ENCODE data around the gene PRR19.
A peak's percentile ranks its signal among the peaks of the same experiment; 100 is the strongest.

The PRR19 gene

GRCh38 chr19:42279902-42280814 lies 21.8 kb upstream of the PRR19 start:
- H3K27ac ChIP-seq (replicated peaks): peak overlapping the region; percentile 71
- no peaks in the 10 kb centered on the region for H3K27me3 ChIP-seq (ENCODE audit: insufficient read depth, poor library complexity, severe bottlenecking)
- peak overlapping the region; percentile 72 for H3K4me3 ChIP-seq (replicated peaks; ENCODE audit: insufficient read depth, low read length)
- TF ChIP-seq SPI1 (IDR thresholded peaks at IDR 0.05; ENCODE audit: borderline replicate concordance, low read depth) (no peak), POLR2AphosphoS5 (IDR thresholded peaks at IDR 0.05; ENCODE audit: low read depth) (peak; percentile 22; the same call in 1 of the 2 replicates), GABPA (IDR thresholded peaks at IDR 0.05; ENCODE audit: low read depth) (no peak), CTCF (IDR thresholded peaks at IDR 0.05; ENCODE audit: insufficient read depth, low read length) (peak; percentile 74)
- DNase-seq (ENCODE audit: low read depth in 1 of 2, low spot score in 1 of 2): peak; percentile 83 to 87

GRCh38 chr19:42280815-42281145 lies 21.2 kb upstream of the PRR19 start:
- Histone ChIP-seq H3K4me3 (replicated peaks; ENCODE audit: insufficient read depth, low read length) (peak overlapping the region; percentile 72), H3K27ac (replicated peaks) (no peak overlapping the region)
- TF ChIP-seq CTCF (IDR thresholded peaks at IDR 0.05; ENCODE audit: insufficient read depth, low read length) (no peak), REST (IDR thresholded peaks at IDR 0.05; ENCODE audit: insufficient replicate concordance, low read depth) (no peak), GABPA (IDR thresholded peaks at IDR 0.05; ENCODE audit: low read depth) (no peak), SPI1 (IDR thresholded peaks at IDR 0.05; ENCODE audit: borderline replicate concordance, low read depth) (no peak), POLR2AphosphoS5 (IDR thresholded peaks at IDR 0.05; ENCODE audit: low read depth) (no peak)

GRCh38 chr19:42281146-42281826 lies 20.6 kb upstream of the PRR19 start:
- Histone ChIP-seq H3K4me3 (replicated peaks; ENCODE audit: insufficient read depth, low read length) (no peak overlapping the region; the same call in 1 of the 2 replicates), H3K27me3 (ENCODE audit: insufficient read depth, poor library complexity, severe bottlenecking) (no peaks in the 10 kb centered on the region), H3K27ac (replicated peaks) (no peak overlapping the region)
- TF ChIP-seq CTCF (IDR thresholded peaks at IDR 0.05; ENCODE audit: insufficient read depth, low read length) (no peak), POLR2AphosphoS5 (IDR thresholded peaks at IDR 0.05; ENCODE audit: low read depth) (no peak), SPI1 (IDR thresholded peaks at IDR 0.05; ENCODE audit: borderline replicate concordance, low read depth) (no peak), GABPA (IDR thresholded peaks at IDR 0.05; ENCODE audit: low read depth) (no peak), REST (IDR thresholded peaks at IDR 0.05; ENCODE audit: insufficient replicate concordance, low read depth) (no peak)
- no peak for DNase-seq (ENCODE audit: low read depth in 1 of 2, low spot score in 1 of 2)

More at GRCh38 chr19:42280815-42281145, 21.2 kb upstream of the PRR19 start:
- no peaks in the 10 kb centered on the region for H3K27me3 ChIP-seq (ENCODE audit: insufficient read depth, poor library complexity, severe bottlenecking)
- no peak for DNase-seq (ENCODE audit: low read depth in 1 of 2, low spot score in 1 of 2)

All from HL-60 (cell line).